Keratinocyte (primary cell): Measurements from ENCODE around the gene RRAS.

Source experiments
- EZH2 ChIP-seq: IDR thresholded peaks from one replicate; pipeline ENCODE4 v1.6.1; 2012; ENCODE audit warnings: inconsistent platforms, mild to moderate bottlenecking, low read length, moderate library complexity
- TF ChIP-seq, protein P1 (sequence below), 3 experiments: IDR thresholded peaks in 1 of 3; conservative IDR thresholded peaks in 1 of 3; optimal IDR thresholded peaks in 1 of 3; 2 replicates in 2 of 3; 3 replicates in 1 of 3; pipeline versions ENCODE3 to v1.5.1; 2011; ENCODE audit warnings: low read length in 3 of 3, mild to moderate bottlenecking in 3 of 3, moderate library complexity in 2 of 3, control low read depth in 1 of 3, inconsistent platforms in 1 of 3; ENCODE audit not compliant: insufficient read depth in 2 of 3; ENCODE audit errors: extremely low read depth in 1 of 3

GRCh38 chr19:49677231-49677900 lies 37.4 kb upstream of the RRAS start, which contains the start of gene PRMT1:
- TF ChIP-seq, protein P1, sequence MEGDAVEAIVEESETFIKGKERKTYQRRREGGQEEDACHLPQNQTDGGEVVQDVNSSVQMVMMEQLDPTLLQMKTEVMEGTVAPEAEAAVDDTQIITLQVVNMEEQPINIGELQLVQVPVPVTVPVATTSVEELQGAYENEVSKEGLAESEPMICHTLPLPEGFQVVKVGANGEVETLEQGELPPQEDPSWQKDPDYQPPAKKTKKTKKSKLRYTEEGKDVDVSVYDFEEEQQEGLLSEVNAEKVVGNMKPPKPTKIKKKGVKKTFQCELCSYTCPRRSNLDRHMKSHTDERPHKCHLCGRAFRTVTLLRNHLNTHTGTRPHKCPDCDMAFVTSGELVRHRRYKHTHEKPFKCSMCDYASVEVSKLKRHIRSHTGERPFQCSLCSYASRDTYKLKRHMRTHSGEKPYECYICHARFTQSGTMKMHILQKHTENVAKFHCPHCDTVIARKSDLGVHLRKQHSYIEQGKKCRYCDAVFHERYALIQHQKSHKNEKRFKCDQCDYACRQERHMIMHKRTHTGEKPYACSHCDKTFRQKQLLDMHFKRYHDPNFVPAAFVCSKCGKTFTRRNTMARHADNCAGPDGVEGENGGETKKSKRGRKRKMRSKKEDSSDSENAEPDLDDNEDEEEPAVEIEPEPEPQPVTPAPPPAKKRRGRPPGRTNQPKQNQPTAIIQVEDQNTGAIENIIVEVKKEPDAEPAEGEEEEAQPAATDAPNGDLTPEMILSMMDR (optimal IDR thresholded peaks at IDR 0.05 in 1 of 3, IDR thresholded peaks at IDR 0.05 in 1 of 3, conservative IDR thresholded peaks at IDR 0.05 in 1 of 3; ENCODE audit: extremely low read depth in 1 of 3, insufficient read depth in 2 of 3, low read length in 3 of 3): no peak
- no peak for TF ChIP-seq EZH2
